ENCODE measurements around the gene SEMA3D. TPM values are rescaled to one million over a fixed set of nuclear protein-coding genes. Genes with fewer than 3 reads are reported as not detected.

SEMA3D gene
- total RNA-seq, 3 donors from 2014 or later, result 1.5 to 5.4 (median 2.1) TPM

GRCh38 chr7:85065306-85065705 lies 121.5 kb downstream of the SEMA3D start:
- Histone ChIP-seq H3K36me3 (ENCODE audit: low read depth) (no peaks in the 10 kb centered on the region), H3K4me1 (ENCODE audit: low read depth) (no peaks in the 10 kb centered on the region), H3K4me3 (no peak overlapping the region), H3K9me3 (no peaks in the 10 kb centered on the region)
- TF ChIP-seq, protein P1, sequence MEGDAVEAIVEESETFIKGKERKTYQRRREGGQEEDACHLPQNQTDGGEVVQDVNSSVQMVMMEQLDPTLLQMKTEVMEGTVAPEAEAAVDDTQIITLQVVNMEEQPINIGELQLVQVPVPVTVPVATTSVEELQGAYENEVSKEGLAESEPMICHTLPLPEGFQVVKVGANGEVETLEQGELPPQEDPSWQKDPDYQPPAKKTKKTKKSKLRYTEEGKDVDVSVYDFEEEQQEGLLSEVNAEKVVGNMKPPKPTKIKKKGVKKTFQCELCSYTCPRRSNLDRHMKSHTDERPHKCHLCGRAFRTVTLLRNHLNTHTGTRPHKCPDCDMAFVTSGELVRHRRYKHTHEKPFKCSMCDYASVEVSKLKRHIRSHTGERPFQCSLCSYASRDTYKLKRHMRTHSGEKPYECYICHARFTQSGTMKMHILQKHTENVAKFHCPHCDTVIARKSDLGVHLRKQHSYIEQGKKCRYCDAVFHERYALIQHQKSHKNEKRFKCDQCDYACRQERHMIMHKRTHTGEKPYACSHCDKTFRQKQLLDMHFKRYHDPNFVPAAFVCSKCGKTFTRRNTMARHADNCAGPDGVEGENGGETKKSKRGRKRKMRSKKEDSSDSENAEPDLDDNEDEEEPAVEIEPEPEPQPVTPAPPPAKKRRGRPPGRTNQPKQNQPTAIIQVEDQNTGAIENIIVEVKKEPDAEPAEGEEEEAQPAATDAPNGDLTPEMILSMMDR (IDR thresholded peaks at IDR 0.05), result no peak
- DNase-seq (no peak), ATAC-seq (no peak)
- intact Hi-C loops (cut with DNase I, micrococcal nuclease), result no loop called here

DNA sequence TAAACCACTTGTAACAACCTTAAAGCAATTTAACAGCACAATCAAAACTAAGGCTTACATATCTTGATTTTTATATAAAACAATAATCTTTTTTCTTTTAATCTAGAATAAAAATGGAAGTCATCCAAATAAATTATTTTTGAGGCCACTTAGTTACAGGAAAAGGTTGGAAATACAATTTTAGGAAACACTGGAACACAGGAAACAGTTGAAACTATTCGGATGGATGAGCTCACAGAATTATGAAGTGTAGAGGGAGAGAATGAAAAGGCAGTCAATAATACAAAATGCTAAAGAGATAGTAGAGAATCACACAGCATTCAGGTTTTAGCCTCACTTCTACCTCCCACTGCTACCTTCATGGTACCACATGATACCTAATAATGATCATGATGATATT lies 124.2 kb downstream of the SEMA3D start:
- no peaks in the 10 kb centered on the region for H3K9me3 ChIP-seq
- DNase-seq (no peak), ATAC-seq (no peak)
- no peaks in the 10 kb centered on the region for H3K36me3 ChIP-seq (ENCODE audit: low read depth)
- H3K4me3 ChIP-seq, result no peak overlapping the region
- no peaks in the 10 kb centered on the region for H3K4me1 ChIP-seq (ENCODE audit: low read depth)
- TF ChIP-seq, protein P1 (IDR thresholded peaks at IDR 0.05), result no peak
- intact Hi-C loops (cut with DNase I, micrococcal nuclease), result no loop called here

GRCh38 chr7:85061456-85061855 lies 125.4 kb downstream of the SEMA3D start:
- intact Hi-C loops (cut with DNase I, micrococcal nuclease), result no loop called here
- TF ChIP-seq, protein P1 (IDR thresholded peaks at IDR 0.05), result no peak
- Histone ChIP-seq H3K4me3 (no peak overlapping the region), H3K4me1 (ENCODE audit: low read depth) (no peaks in the 10 kb centered on the region), H3K36me3 (ENCODE audit: low read depth) (no peaks in the 10 kb centered on the region), H3K9me3 (no peaks in the 10 kb centered on the region)
- ATAC-seq (no peak), DNase-seq (no peak)

GRCh38 chr7:85060696-85061095 lies 126.2 kb downstream of the SEMA3D start:
- no peaks in the 10 kb centered on the region for H3K9me3 ChIP-seq
- no peaks in the 10 kb centered on the region for H3K36me3 ChIP-seq (ENCODE audit: low read depth)
- intact Hi-C loops (cut with DNase I, micrococcal nuclease), result no loop called here
- H3K4me3 ChIP-seq, result no peak overlapping the region
- no peak for DNase-seq
- no peaks in the 10 kb centered on the region for H3K4me1 ChIP-seq (ENCODE audit: low read depth)
- TF ChIP-seq, protein P1 (IDR thresholded peaks at IDR 0.05), result no peak
- ATAC-seq, result no peak

DNA sequence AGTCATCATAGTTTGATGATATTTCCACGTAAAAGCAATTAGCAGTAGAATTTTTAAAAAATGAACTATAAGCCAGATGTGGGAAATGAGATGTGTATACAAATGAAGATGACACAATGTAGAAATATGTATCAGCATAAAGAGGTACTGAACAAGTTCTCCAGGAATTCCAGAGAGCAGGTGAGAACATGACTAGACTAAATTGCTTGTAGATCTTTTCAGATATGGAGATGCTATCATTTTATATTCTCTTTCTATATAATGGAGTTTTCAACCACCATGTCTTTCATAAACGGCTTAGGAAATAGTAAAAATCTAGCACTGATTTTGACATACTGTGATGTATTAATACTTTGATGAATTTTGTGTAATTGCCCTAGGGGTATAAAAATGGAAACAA lies 130.9 kb downstream of the SEMA3D start:
- Histone ChIP-seq H3K4me3 (no peak overlapping the region), H3K36me3 (ENCODE audit: low read depth) (no peaks in the 10 kb centered on the region), H3K9me3 (no peaks in the 10 kb centered on the region), H3K4me1 (ENCODE audit: low read depth) (no peaks in the 10 kb centered on the region)
- ATAC-seq (no peak), DNase-seq (no peak)
- TF ChIP-seq, protein P1 (IDR thresholded peaks at IDR 0.05), result no peak
- intact Hi-C loops (cut with DNase I, micrococcal nuclease), result no loop called here

DNA sequence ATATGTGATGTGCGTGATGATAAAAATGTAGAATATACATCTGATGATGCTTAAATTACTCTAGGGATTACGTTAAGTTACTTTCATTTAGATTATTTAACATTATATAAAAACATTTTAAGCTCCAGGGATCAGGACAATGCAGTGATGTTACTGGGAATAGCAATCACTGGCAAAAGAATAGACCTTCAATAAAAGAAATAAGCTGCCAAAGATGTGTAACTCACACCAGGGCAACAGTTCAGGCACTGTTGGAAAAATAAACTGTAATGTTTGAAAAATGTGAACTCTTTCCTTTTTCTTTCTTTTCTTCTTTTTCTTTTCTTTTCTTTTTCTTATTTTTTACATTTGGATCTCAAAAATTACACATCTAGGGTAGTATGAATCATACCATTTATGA lies 131.7 kb downstream of the SEMA3D start:
- Histone ChIP-seq H3K4me3 (no peak overlapping the region), H3K36me3 (ENCODE audit: low read depth) (no peaks in the 10 kb centered on the region), H3K9me3 (no peaks in the 10 kb centered on the region), H3K4me1 (ENCODE audit: low read depth) (no peaks in the 10 kb centered on the region)
- intact Hi-C loops (cut with DNase I, micrococcal nuclease), result no loop called here
- ATAC-seq, result no peak
- TF ChIP-seq, protein P1 (IDR thresholded peaks at IDR 0.05), result no peak
- no peak for DNase-seq
